ENCODE results near the gene ASIC5. TPM values are rescaled to one million over a fixed set of nuclear protein-coding genes. Genes with fewer than 3 reads are reported as not detected.

ASIC5 gene
- total RNA-seq, 5 donors from 2014 or later (not counting 1 experiment from before 2014, with no cell fraction given), result not detected

- Histone ChIP-seq H3K4me3 (ENCODE audit: control insufficient read depth in 1 of 2, extremely low read depth in 1 of 2, low read length in 1 of 2) (no peak overlapping the region), H3K36me3 (ENCODE audit: control insufficient read depth in 2 of 2, extremely low read depth in 1 of 2, insufficient read depth in 1 of 2, low read length in 1 of 2) (no peaks in the 10 kb centered on the region), H3K27ac (ENCODE audit: low read length) (no peak overlapping the region), H3K4me1 (ENCODE audit: control insufficient read depth in 1 of 2, extremely low read depth in 1 of 2, insufficient read depth in 2 of 2, low read length in 2 of 2) (no peaks in the 10 kb centered on the region), H3K9me3 (no peaks in the 10 kb centered on the region), H3K27me3 (replicated peaks in 1 of 2; ENCODE audit: control insufficient read depth in 2 of 2, extremely low read depth in 1 of 2, insufficient read depth in 2 of 2, low read length in 1 of 2) (no peaks in the 10 kb centered on the region)
- DNase-seq, result no peak
- Mint-ChIP-seq H3K4me1 (no peaks in the 10 kb centered on the region), H3K9me3 (no peaks in the 10 kb centered on the region), H3K27me3 (peaks cover 0 to 6% of the 10 kb centered on the region in 2 donors), H3K27ac (no peak overlapping the region), H3K36me3 (no peaks in the 10 kb centered on the region), H3K4me3 (no peak overlapping the region)
- CTCF ChIA-PET, result no interaction called here
- no CpG with 5 or more reads among the region's 2 CpGs for WGBS (ENCODE audit: insufficient coverage)
- POLR2A ChIA-PET, result no interaction called here
- ATAC-seq (replicated peaks in 1 of 4), result no peak
These were observed 10.2 kb downstream of the ASIC5 start for GRCh38 chr4:155855897-155856296.

DNA sequence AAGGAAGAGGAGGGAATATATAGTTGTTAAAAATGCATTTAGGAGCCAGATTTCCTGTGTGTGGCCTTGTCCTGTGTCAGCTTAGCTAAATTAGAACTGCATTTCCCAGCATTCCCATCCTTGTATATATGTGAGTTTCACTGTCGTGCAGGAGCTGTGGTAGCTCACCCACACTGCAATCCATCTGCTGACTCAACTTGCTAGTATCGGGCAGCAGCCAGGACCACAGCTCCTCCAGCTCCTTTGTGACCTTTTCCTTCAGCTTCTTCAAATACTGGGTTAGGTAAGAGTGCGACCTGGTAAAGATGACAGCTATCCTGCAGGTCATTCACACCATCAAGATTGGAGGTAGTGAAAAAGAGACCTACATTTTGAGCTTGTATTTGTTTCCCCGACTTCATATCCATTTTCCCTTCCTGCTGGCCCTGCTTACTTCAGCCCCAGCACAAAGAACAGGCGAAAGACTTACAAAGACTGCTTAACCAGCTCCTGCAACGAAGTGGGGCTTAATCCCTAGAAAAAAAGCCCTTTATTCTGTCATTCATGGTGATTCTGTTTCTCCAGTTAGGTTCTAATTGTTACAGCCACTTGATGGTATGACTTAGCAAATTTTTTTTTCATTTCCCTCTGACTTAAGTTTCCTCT, 11.4 kb downstream of the ASIC5 start:
- Mint-ChIP-seq H3K4me1 (no peaks in the 10 kb centered on the region), H3K27ac (no peak overlapping the region), H3K27me3 (peaks cover 0 to 6% of the 10 kb centered on the region in 2 donors), H3K36me3 (no peaks in the 10 kb centered on the region), H3K4me3 (no peak overlapping the region), H3K9me3 (no peaks in the 10 kb centered on the region)
- no peaks in the 10 kb centered on the region for H3K4me1 ChIP-seq (ENCODE audit: control insufficient read depth in 1 of 2, extremely low read depth in 1 of 2, insufficient read depth in 2 of 2, low read length in 2 of 2)
- WGBS (ENCODE audit: insufficient coverage), result 60% methylated on average over 1 of the region's 6 CpGs
- no peak overlapping the region for H3K4me3 ChIP-seq (ENCODE audit: control insufficient read depth in 1 of 2, extremely low read depth in 1 of 2, low read length in 1 of 2)
- no peak overlapping the region for H3K27ac ChIP-seq (ENCODE audit: low read length)
- H3K27me3 ChIP-seq (replicated peaks in 1 of 2; ENCODE audit: control insufficient read depth in 2 of 2, extremely low read depth in 1 of 2, insufficient read depth in 2 of 2, low read length in 1 of 2), result no peaks in the 10 kb centered on the region
- DNase-seq, result no peak
- ATAC-seq (replicated peaks in 1 of 4), result no peak
- CTCF ChIA-PET, result no interaction called here
- POLR2A ChIA-PET, result no interaction called here
- H3K36me3 ChIP-seq (ENCODE audit: control insufficient read depth in 2 of 2, extremely low read depth in 1 of 2, insufficient read depth in 1 of 2, low read length in 1 of 2), result no peaks in the 10 kb centered on the region
- H3K9me3 ChIP-seq, result no peaks in the 10 kb centered on the region

DNA sequence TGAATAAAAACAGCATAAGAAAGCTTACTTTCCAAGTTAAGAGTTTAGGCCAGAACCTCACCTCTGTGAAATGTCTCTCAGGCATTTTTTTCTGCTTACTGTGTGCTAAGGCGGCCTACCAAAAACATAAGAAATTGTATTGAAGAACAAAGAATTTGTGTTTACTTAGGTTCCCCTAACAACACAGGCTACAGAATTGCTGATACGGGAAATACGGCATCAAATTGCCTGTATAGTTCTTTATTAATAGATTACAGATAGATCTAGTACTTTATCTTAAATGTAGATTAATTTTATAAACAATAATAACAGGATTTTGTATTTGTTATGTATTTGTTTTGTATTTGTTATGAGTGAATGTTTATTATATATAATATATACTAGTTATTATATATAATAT, 12.9 kb downstream of the ASIC5 start:
- H3K27ac ChIP-seq (ENCODE audit: low read length), result no peak overlapping the region
- H3K27me3 ChIP-seq (replicated peaks in 1 of 2; ENCODE audit: control insufficient read depth in 2 of 2, extremely low read depth in 1 of 2, insufficient read depth in 2 of 2, low read length in 1 of 2), result no peaks in the 10 kb centered on the region
- no peak overlapping the region for H3K4me3 ChIP-seq (ENCODE audit: control insufficient read depth in 1 of 2, extremely low read depth in 1 of 2, low read length in 1 of 2)
- POLR2A ChIA-PET, result no interaction called here
- CTCF ChIA-PET, result no interaction called here
- Mint-ChIP-seq H3K4me1 (no peaks in the 10 kb centered on the region), H3K9me3 (no peaks in the 10 kb centered on the region), H3K27me3 (peaks cover 0 to 6% of the 10 kb centered on the region in 2 donors), H3K36me3 (no peaks in the 10 kb centered on the region), H3K27ac (no peak overlapping the region), H3K4me3 (no peak overlapping the region)
- no peak for DNase-seq
- no peak for ATAC-seq (replicated peaks in 1 of 4)
- no peaks in the 10 kb centered on the region for H3K4me1 ChIP-seq (ENCODE audit: control insufficient read depth in 1 of 2, extremely low read depth in 1 of 2, insufficient read depth in 2 of 2, low read length in 2 of 2)
- H3K9me3 ChIP-seq, result no peaks in the 10 kb centered on the region
- no peaks in the 10 kb centered on the region for H3K36me3 ChIP-seq (ENCODE audit: control insufficient read depth in 2 of 2, extremely low read depth in 1 of 2, insufficient read depth in 1 of 2, low read length in 1 of 2)
- no CpG with 5 or more reads among the region's 3 CpGs for WGBS (ENCODE audit: insufficient coverage)

DNA sequence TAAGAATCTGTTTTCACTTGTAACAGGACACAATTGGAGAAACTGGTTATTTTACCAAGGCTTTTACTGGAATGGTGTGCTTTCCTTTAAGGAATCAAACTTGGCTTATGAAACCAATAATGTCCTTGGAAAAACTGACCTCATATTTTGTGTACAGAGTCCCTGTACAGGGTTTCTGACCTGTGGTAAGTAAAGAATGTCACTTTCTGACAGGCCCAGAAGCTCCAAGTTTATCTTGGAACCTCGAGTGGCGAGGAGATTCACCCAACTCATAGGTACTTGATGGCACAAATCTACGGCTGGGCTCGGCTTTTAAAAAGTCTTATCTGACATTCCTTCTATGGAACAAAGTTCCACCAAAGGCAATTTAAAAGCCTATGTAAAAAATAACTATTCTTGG, 17.0 kb downstream of the ASIC5 start:
- Histone ChIP-seq H3K27ac (ENCODE audit: low read length) (no peak overlapping the region), H3K4me3 (ENCODE audit: control insufficient read depth in 1 of 2, extremely low read depth in 1 of 2, low read length in 1 of 2) (no peak overlapping the region), H3K4me1 (ENCODE audit: control insufficient read depth in 1 of 2, extremely low read depth in 1 of 2, insufficient read depth in 2 of 2, low read length in 2 of 2) (no peaks in the 10 kb centered on the region), H3K9me3 (no peaks in the 10 kb centered on the region), H3K36me3 (ENCODE audit: control insufficient read depth in 2 of 2, extremely low read depth in 1 of 2, insufficient read depth in 1 of 2, low read length in 1 of 2) (no peaks in the 10 kb centered on the region), H3K27me3 (replicated peaks in 1 of 2; ENCODE audit: control insufficient read depth in 2 of 2, extremely low read depth in 1 of 2, insufficient read depth in 2 of 2, low read length in 1 of 2) (no peaks in the 10 kb centered on the region)
- Mint-ChIP-seq H3K27me3 (no peaks in the 10 kb centered on the region), H3K9me3 (peaks cover 0 to 2% (median 0%) of the 10 kb centered on the region in 3 donors), H3K27ac (no peak overlapping the region), H3K4me3 (no peak overlapping the region), H3K4me1 (no peaks in the 10 kb centered on the region), H3K36me3 (no peaks in the 10 kb centered on the region)
- DNase-seq (no peak), ATAC-seq (replicated peaks in 1 of 4) (no peak)
- CTCF ChIA-PET, result no interaction called here
- POLR2A ChIA-PET, result no interaction called here
- no CpG with 5 or more reads among the region's 4 CpGs for WGBS (ENCODE audit: insufficient coverage)

- H3K4me3 Mint-ChIP-seq, result no peak overlapping the region
- Histone ChIP-seq H3K4me1 (ENCODE audit: control insufficient read depth in 1 of 2, extremely low read depth in 1 of 2, insufficient read depth in 2 of 2, low read length in 2 of 2) (no peaks in the 10 kb centered on the region), H3K36me3 (ENCODE audit: control insufficient read depth in 2 of 2, extremely low read depth in 1 of 2, insufficient read depth in 1 of 2, low read length in 1 of 2) (no peaks in the 10 kb centered on the region), H3K27me3 (replicated peaks in 1 of 2; ENCODE audit: control insufficient read depth in 2 of 2, extremely low read depth in 1 of 2, insufficient read depth in 2 of 2, low read length in 1 of 2) (no peaks in the 10 kb centered on the region), H3K9me3 (no peaks in the 10 kb centered on the region), H3K27ac (ENCODE audit: low read length) (no peak overlapping the region), H3K4me3 (ENCODE audit: control insufficient read depth in 1 of 2, extremely low read depth in 1 of 2, low read length in 1 of 2) (no peak overlapping the region)
- no peaks in the 10 kb centered on the region for H3K36me3 Mint-ChIP-seq
- no peak for ATAC-seq (replicated peaks in 1 of 4)
- H3K4me1 Mint-ChIP-seq, result no peaks in the 10 kb centered on the region
- no peak for DNase-seq
- POLR2A ChIA-PET, result no interaction called here
- no peak overlapping the region for H3K27ac Mint-ChIP-seq
- H3K27me3 Mint-ChIP-seq, result peaks cover 0 to 4% of the 10 kb centered on the region in 2 donors
- CTCF ChIA-PET, result no interaction called here
- H3K9me3 Mint-ChIP-seq, result peaks cover 0 to 2% (median 0%) of the 10 kb centered on the region in 3 donors
These were observed 19.1 kb downstream of the ASIC5 start for GRCh38 chr4:155846929-155847328.

DNA sequence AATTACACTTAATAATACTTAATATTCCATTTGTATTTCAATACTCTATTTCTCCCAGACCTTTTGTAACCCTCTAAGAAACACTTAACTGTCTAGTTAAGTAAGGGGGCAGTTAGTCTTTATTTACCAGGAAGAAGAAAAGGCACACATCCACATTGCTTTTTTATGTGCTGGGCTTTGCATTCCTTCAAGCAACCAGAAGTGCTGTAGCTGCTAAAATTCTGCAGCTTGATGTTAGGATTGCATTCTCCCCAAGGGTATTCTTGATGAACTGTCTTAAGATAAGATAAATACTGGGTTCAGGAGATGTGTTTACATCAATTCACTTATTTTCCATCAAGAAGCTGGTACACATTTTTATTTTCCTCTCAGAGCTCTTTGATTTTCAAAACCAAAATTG, 24.0 kb downstream of the ASIC5 start:
- no peak overlapping the region for H3K4me3 Mint-ChIP-seq
- DNase-seq (no peak), ATAC-seq (replicated peaks in 1 of 4) (no peak)
- POLR2A ChIA-PET, result no interaction called here
- H3K9me3 Mint-ChIP-seq, result peaks cover 0 to under 1% (median 0%) of the 10 kb centered on the region in 3 donors
- no peaks in the 10 kb centered on the region for H3K36me3 Mint-ChIP-seq
- Histone ChIP-seq H3K27ac (ENCODE audit: low read length) (no peak overlapping the region), H3K36me3 (ENCODE audit: control insufficient read depth in 2 of 2, extremely low read depth in 1 of 2, insufficient read depth in 1 of 2, low read length in 1 of 2) (no peaks in the 10 kb centered on the region), H3K9me3 (no peaks in the 10 kb centered on the region), H3K4me1 (ENCODE audit: control insufficient read depth in 1 of 2, extremely low read depth in 1 of 2, insufficient read depth in 2 of 2, low read length in 2 of 2) (no peaks in the 10 kb centered on the region), H3K27me3 (replicated peaks in 1 of 2; ENCODE audit: control insufficient read depth in 2 of 2, extremely low read depth in 1 of 2, insufficient read depth in 2 of 2, low read length in 1 of 2) (no peaks in the 10 kb centered on the region), H3K4me3 (ENCODE audit: control insufficient read depth in 1 of 2, extremely low read depth in 1 of 2, low read length in 1 of 2) (no peak overlapping the region)
- CTCF ChIA-PET, result no interaction called here
- no peaks in the 10 kb centered on the region for H3K4me1 Mint-ChIP-seq
- peaks cover 0 to 18% of the 10 kb centered on the region in 2 donors for H3K27me3 Mint-ChIP-seq
- no peak overlapping the region for H3K27ac Mint-ChIP-seq

DNA sequence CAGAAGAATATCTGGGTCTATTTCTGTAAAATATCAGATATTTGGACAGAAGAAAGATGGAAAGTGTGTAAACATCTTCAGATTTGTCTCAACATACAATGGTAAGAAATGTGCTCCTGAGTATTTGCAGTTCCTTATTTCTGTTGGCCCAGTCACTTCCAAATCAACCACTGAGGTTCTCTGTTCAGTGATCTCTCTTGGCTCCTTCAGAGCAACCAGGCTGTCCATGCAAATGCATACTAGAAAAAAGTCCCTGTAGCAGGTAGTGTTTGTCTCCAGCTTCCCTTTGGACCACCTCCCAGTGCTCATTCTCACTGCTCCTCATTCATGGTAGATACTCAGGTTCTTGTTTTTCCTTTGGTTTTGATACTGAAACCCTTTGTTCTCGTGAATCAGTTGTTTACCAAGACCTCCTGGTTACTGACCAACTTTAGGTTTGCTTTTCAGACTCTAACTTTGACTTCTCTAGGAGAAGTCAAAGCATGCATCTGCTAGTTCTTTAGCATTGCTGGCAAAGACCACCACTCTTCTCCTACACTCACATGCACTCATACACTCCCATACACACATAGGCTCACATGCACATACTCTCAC, 28.8 kb downstream of the ASIC5 start:
- H3K27me3 Mint-ChIP-seq, result peaks cover 0 to 19% of the 10 kb centered on the region in 2 donors
- Histone ChIP-seq H3K4me3 (ENCODE audit: control insufficient read depth in 1 of 2, extremely low read depth in 1 of 2, low read length in 1 of 2) (no peak overlapping the region), H3K27ac (ENCODE audit: low read length) (no peak overlapping the region), H3K4me1 (ENCODE audit: control insufficient read depth in 1 of 2, extremely low read depth in 1 of 2, insufficient read depth in 2 of 2, low read length in 2 of 2) (no peaks in the 10 kb centered on the region), H3K27me3 (replicated peaks in 1 of 2; ENCODE audit: control insufficient read depth in 2 of 2, extremely low read depth in 1 of 2, insufficient read depth in 2 of 2, low read length in 1 of 2) (no peaks in the 10 kb centered on the region), H3K36me3 (ENCODE audit: control insufficient read depth in 2 of 2, extremely low read depth in 1 of 2, insufficient read depth in 1 of 2, low read length in 1 of 2) (no peaks in the 10 kb centered on the region), H3K9me3 (no peaks in the 10 kb centered on the region)
- H3K4me3 Mint-ChIP-seq, result no peak overlapping the region
- no peaks in the 10 kb centered on the region for H3K9me3 Mint-ChIP-seq
- no peaks in the 10 kb centered on the region for H3K4me1 Mint-ChIP-seq
- POLR2A ChIA-PET, result no interaction called here
- no peak overlapping the region for H3K27ac Mint-ChIP-seq
- no peak for DNase-seq
- CTCF ChIA-PET, result no interaction called here
- 23% methylated on average over 1 of the region's 1 CpG for WGBS (ENCODE audit: insufficient coverage)
- no peaks in the 10 kb centered on the region for H3K36me3 Mint-ChIP-seq
- no peak for ATAC-seq (replicated peaks in 1 of 4)
